BE2C (cell line): ENCODE data around the gene HOXB6.

Experiments used
- DNase-seq: peaks from one replicate; pipeline ENCODE4 v3.0.0-alpha.2; 2020
- H3K27me3 ChIP-seq: fragments of 250-450 bp; sonication (Bioruptor Pico); 2 replicates; pipeline ENCODE4 v1.5.1; 2020; ENCODE audit warnings: mild to moderate bottlenecking
- H3K36me3 ChIP-seq: fragments of 250-450 bp; sonication (Bioruptor Pico); 2 replicates; pipeline ENCODE4 v1.5.1; 2020; ENCODE audit warnings: mild to moderate bottlenecking
- H3K4me1 ChIP-seq: fragments of 250-450 bp; sonication (Bioruptor Pico); 2 replicates; pipeline ENCODE4 v1.5.1; 2020
- H3K4me3 ChIP-seq: 2 replicates; pipeline ENCODE4 v1.5.1; 2011; ENCODE audit warnings: low read depth, low read length
- H3K9me3 ChIP-seq: fragments of 250-450 bp; sonication (Bioruptor Pico); 2 replicates; pipeline ENCODE4 v1.5.1; 2020
- TF ChIP-seq, protein P1 (sequence below): IDR thresholded peaks from 2 replicates; pipeline ENCODE4 v1.5.1; 2012; ENCODE audit warnings: mild to moderate bottlenecking, low read depth, low read length

Gene HOXB6

DNA sequence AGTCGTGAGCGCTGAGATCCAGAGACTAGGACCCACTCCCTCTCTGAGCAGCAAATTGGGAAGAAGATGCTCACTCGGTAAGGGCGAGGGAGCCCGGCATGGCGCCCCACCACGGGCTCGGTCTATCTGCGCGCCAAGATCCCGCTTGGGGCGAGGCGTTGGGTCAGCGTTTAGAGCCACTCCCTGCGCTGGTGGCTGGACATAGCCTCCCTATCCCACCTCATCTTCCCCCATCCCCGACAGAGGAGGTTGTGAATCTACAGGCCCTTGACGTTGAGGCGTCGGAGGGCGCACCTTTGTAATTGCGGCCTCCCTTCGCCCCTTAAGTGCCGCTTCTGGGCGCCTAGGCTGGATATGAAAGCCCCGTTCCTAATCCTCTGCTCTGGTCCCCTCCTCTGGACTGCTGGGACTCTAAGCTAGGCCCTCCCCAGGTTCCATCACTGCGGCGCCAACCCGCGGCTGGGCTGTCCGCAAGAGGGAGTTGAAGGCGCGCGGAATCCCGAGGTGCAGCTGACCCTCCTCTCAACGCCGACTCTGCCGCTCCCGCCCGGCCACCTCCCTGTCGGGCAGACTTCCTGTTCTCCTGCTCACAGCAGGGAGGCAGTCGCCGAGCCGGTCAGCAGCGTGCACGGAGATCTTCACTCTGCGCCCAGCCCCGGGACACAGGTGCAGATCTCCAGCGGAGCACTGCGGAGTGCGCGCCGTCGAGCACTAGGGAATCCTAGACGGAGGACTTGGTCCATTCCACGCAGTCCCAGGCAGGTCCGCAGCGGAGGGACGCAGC lies 37.5 kb upstream of the HOXB6 start:
- no peak overlapping the region for H3K4me3 ChIP-seq

GRCh38 chr17:48641541-48642058 lies 36.8 kb upstream of the HOXB6 start:
- DNase-seq = no peak
- Histone ChIP-seq H3K4me3 (no peak overlapping the region), H3K9me3 (no peaks in the 10 kb centered on the region), H3K27me3 (peaks cover 100% of the 10 kb centered on the region), H3K36me3 (no peaks in the 10 kb centered on the region), H3K4me1 (no peaks in the 10 kb centered on the region)
- TF ChIP-seq, protein P1, sequence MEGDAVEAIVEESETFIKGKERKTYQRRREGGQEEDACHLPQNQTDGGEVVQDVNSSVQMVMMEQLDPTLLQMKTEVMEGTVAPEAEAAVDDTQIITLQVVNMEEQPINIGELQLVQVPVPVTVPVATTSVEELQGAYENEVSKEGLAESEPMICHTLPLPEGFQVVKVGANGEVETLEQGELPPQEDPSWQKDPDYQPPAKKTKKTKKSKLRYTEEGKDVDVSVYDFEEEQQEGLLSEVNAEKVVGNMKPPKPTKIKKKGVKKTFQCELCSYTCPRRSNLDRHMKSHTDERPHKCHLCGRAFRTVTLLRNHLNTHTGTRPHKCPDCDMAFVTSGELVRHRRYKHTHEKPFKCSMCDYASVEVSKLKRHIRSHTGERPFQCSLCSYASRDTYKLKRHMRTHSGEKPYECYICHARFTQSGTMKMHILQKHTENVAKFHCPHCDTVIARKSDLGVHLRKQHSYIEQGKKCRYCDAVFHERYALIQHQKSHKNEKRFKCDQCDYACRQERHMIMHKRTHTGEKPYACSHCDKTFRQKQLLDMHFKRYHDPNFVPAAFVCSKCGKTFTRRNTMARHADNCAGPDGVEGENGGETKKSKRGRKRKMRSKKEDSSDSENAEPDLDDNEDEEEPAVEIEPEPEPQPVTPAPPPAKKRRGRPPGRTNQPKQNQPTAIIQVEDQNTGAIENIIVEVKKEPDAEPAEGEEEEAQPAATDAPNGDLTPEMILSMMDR = no peak

More for the DNA sequence above, 37.5 kb upstream of the HOXB6 start:
- no peaks in the 10 kb centered on the region for H3K4me1 ChIP-seq
- TF ChIP-seq, protein P1 = no peak
- peaks cover 100% of the 10 kb centered on the region for H3K27me3 ChIP-seq
- no peaks in the 10 kb centered on the region for H3K36me3 ChIP-seq
- no peaks in the 10 kb centered on the region for H3K9me3 ChIP-seq
- DNase-seq = no peak

DNA sequence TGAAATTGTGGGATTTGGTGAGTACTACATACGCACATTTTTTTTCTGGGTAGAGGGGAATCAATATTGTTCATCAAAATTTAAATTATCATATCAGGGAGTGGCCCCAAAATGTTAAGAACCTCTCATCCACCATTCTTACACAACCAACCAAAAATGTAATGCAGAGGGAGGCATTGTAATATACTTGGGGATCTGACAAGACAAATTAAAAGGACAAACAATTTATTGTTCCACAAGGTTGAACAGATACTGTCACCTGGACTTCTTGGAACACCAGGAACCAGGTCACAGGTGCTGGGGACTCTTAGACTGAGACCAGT lies 36.0 kb upstream of the HOXB6 start:
- no peak for DNase-seq
- peaks cover 100% of the 10 kb centered on the region for H3K27me3 ChIP-seq
- TF ChIP-seq, protein P1 = no peak
- no peaks in the 10 kb centered on the region for H3K9me3 ChIP-seq
- H3K36me3 ChIP-seq = no peaks in the 10 kb centered on the region
- no peak overlapping the region for H3K4me3 ChIP-seq
- no peaks in the 10 kb centered on the region for H3K4me1 ChIP-seq

DNA sequence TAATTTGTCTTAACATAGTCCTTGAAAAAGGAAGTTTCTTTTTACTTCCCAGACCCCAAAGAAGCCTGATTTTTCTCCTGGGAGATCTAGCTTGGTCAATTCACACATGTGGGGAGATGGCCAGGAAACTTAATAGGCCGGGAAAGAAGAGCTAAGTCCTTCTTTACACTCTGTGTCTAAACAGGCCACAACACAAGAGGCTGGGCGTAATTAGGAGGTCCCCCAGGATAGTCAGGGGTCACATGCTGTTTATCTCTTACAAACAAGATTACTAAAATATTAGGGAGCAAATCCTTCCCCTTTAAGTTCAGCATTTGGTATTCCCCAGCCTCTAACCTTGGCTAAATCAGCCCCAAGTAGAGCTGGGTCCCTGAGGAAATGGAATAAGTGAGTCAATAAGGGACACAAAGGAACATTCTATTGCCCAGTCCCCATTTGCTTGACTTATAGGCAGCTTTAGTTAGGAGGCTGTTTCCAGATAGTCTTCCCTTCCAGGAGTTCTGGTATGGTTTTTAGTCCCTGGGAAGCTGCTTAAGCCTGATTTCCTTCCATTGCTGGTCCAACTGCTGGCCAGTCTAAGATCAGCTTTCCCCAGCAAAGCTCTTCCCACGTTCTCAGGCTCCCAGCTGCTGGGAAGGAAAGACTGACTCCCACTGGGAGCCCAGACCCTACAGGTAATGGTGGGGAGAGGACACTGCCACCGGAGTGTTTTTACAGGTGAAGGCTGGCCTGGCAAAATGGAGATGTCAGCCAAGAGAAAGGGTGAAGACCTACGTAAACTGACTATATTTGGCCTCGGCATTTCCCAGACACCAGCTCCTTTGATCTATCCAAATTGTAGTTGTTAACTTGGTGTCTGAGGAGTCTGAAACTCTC lies 35.4 kb upstream of the HOXB6 start:
- no peaks in the 10 kb centered on the region for H3K4me1 ChIP-seq
- no peaks in the 10 kb centered on the region for H3K9me3 ChIP-seq
- TF ChIP-seq, protein P1 = no peak
- H3K27me3 ChIP-seq = peaks cover 100% of the 10 kb centered on the region
- H3K4me3 ChIP-seq = no peak overlapping the region
- no peak for DNase-seq
- H3K36me3 ChIP-seq = no peaks in the 10 kb centered on the region

DNA sequence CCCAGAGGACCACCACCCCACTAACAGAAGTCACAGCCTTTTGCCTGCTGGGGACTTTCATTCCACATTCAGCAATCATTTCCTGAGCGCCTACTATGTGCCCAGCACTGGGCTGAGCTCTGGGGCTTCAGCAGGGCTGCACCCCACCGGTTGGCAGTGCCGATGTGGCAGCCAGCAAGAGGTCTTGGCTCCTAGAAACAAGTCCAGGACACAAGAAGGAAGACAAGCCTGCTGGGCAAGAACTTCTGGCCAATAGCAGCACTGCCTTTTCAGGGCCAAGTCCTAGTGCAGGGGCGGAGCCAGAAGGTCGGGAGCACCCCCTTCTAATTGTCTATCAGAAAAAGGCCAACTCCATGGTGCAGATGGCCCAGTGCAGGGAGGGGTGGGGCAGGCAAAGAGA lies 34.4 kb upstream of the HOXB6 start:
- H3K9me3 ChIP-seq = no peaks in the 10 kb centered on the region
- H3K36me3 ChIP-seq = no peaks in the 10 kb centered on the region
- DNase-seq = no peak
- no peaks in the 10 kb centered on the region for H3K4me1 ChIP-seq
- H3K27me3 ChIP-seq = peaks cover 100% of the 10 kb centered on the region
- no peak overlapping the region for H3K4me3 ChIP-seq
- TF ChIP-seq, protein P1 = no peak
